ENCODE measurements around the gene EXOC1L.

EXOC1L gene, protein sequence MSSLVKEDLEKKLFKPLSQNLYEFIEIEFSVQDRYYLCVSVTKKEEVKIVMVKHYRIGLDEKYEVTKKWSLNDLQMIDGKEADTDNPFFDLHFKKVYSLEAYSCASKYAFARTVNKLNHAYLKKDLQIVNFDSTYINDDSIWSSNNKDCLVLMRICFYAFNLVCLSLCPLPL

DNA sequence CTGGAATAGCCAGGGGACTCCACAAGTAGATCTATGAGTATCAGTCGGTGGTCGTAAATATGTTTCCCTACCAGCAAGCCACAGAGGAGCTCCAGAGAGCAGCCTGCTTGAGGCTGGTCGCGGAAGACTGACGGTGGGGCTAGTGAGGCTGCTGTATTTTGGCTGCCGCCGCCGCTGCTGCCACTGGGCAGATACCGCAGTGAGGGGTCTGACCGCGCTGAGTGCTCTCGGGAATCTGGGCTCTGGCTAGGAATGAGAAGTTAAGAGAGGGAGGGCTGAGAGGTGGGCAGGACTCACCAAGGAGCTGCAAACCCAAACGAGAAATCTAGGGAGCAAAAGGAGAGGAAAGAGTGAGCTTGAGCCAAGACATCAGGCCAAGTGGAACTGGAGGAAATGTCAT is at the start of gene EXOC1L:
Gene EXOC1L (plus strand): TSS at position 157 of the 400 bp plus-strand sequence. CDS start 237 bp downstream, at position 394.
- no peak for DNase-seq (ENCODE audit: low spot score)

DNA sequence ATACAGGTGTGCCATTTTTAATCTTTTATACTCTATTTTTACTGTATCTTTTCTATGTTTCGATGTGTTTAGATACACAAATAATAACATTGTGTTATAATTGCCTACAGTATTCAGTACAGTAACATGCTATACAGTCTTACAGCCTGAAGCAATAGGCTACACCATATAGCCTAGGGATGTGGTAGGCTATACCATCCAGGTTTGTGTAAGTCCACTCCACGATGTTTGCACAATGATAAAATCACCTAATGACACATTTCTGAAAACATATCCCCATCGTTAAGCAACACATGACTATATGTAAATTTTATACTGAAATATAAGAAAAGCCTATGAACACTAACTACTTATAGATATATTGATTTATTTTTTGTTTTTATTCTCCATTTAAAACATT is 48.9 kb upstream of the EXOC1L start:
- no peak for DNase-seq (ENCODE audit: low spot score)

DNA sequence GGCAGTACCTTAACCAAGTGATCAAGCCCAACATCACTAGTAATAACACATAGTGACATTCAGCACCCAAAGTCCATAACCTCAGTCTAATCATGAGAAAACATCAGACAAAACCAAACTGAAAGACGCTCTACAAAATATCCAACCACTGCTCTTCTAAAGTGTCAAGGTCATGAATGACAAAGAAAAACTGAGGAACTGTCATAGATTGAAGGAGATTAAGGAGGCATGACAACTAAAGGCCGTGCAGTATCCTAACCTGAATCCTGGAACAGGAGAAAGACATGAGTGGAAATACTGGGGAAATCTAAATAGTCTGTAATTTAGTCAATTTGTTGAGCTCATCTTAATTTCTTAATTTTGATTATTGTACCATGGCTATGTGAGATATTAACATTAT is 38.2 kb upstream of the EXOC1L start:
- DNase-seq (ENCODE audit: low spot score), result no peak

DNA sequence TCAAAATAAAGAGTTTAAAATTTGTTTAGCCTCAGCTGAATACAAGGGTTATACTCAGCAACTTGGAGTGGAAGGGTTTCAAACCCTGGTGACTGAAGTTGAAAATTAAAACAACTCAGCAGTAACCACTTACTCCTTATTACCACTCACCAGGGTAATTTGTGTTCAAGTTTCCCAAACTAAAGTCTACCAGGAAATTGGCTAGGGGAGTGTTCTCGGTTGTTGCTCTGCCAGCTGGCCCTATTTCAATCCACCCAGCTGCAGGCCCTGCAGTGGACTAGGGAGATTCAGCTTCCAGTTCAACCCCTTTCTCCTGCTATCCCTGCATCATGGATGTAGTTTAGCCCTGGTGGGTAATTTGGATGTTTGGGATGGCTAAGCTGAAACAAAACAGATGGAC is 37.8 kb upstream of the EXOC1L start:
- DNase-seq (ENCODE audit: low spot score), result no peak

DNA sequence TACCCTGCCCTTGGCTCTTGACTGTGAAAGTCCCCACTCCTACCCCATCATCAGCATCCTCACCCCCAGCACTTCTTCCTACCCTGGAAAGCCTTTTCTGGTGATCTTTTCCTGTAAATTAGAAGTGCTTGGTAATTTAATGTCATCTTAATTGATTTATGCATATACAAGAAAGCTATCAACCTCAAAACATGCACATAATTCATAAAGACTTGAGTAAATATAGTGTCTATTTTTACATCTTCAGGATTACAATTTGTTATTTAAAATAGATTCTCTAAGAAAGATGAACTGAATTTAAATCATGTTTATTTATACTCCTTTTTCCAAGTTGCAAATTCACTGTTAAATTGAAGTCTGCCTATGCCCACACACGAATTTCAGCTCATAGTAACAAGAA is 36.0 kb upstream of the EXOC1L start:
- DNase-seq (ENCODE audit: low spot score), result no peak

DNA sequence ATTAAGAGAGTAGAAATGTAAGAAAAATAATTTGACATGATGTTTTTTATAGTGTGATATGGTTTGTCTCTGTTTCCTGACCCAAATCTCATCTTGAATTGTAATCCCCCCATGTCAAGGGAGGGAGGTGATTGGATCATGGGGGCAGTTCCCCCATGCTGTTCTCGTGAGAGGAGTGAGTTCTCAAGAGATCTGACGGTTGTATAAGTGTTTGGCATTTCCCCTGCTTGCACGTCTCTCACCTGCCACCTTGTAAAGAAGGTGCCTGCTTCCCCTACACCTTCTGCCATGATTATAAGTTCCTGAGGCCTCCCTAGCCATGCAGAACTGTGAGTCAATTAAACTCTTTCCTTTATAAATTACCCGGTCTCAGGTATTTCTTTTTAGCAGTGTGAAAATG is 34.8 kb upstream of the EXOC1L start:
- DNase-seq (ENCODE audit: low spot score), result no peak

DNA sequence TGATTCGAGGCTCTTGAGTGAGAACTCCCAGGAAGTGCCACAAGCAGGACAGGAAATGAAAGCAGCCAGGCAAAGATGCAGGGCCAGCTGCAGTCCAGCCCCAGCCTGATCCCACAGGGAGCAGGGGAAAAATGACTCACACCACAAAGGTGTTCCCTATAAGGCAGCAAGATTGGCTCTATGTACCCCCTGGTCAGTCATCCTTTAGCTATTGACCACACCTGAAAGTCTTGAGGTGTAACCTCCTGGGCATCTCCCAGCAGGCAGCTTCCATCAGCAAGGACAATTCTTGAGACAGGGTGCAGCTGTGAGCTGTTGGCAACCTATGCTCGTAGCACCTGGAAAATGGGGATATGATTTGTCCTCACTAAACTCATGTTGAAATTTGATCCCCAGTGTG is 27.9 kb upstream of the EXOC1L start:
- no peak for DNase-seq (ENCODE audit: low spot score)

DNA sequence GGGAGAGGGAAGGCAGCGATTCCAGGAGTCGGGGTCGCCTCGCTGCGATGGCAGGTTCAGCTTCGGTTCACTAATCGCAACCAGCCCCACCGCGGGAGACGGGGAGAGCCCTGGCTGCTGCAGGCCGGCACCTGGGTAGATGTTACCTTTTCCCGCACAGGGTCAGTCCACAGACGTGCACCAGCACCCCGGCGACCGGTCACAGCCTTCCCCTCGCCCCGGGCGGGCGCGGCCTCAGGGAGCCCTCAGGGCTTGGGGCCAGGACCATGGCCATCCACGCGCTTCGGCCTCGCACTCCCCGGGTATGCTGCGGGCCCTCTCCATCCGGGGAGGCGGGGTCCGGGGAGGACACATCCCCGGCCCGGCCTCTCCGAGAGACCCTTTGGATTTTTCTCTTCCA is 26.1 kb upstream of the EXOC1L start:
- no peak for DNase-seq (ENCODE audit: low spot score)

DNA sequence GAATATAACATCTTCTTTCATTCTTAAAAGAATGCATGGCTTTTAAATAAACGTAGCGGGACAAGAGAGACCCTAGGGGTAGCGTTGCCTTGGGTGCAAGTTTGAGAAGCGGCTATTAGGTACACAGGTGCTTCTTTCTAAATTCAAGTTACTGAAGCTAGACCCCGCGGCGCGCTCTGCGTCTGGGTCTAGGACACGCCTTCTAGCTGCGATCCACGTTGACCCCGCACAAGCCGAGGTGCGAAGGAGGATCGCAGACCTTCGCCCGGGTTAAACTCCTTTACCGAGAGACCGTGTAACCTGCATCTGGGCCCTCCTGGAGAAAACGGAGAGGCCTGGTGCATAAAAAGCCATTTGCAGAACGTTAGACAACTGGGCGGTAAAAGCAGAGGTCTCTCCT is 25.5 kb upstream of the EXOC1L start:
- DNase-seq (ENCODE audit: low spot score), result no peak

DNA sequence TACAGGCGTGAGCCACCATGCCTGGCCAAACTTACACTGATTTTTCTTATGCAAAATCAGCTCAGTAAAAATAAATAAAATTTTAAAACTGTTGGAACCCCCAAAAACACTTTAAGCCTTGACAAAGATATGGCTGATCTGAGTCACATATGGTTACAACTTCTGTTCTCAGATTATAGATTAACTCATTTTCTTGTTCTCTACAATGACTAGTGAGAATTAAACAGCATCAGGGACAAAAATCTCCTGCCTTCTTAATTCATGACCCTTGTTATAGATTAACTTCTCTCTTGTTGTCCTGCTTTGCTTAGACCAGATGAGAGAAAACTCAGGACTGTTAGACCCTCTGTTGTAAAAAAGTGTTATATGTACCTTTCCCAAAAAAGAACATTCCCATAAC is 24.2 kb upstream of the EXOC1L start:
- DNase-seq (ENCODE audit: low spot score), result no peak

DNA sequence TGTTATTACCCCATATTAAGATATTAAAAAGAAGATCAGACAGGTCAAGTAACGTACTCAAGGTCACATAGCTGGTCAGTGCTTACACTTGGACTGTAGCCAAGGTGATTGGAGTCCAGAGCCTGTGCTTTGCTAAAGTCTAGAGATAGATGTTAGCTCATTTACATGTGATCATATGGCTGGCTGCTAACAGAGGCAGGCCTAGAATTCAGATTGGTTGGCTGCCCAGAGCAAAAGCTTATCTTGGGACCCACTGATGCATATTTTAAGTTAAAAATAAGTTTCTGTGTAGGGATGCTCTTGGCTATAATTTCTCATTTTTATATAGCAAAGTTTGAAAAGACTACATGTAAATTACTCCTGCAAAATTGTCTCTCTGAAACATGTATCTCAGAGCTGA is 18.1 kb upstream of the EXOC1L start:
- DNase-seq (ENCODE audit: low spot score), result no peak

DNA sequence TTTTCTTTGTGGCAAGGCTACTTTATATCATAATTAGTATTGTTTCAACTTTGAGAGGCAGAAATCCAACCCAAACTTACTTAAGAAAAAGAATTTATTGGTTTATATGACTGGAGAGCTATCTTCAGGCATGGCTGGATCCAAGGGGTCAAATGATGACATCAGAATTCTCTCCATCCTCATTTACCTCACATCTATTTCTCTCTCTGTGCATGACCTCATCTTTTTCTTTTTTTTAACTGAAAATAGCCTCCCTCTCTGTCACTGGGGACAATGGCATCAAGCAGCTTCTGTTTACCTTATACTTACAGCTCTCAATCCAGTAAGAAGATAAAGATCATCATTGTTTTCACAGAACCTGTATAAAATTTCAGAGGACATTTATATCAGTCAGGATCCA is 12.0 kb upstream of the EXOC1L start:
- DNase-seq (ENCODE audit: low spot score), result no peak

DNA sequence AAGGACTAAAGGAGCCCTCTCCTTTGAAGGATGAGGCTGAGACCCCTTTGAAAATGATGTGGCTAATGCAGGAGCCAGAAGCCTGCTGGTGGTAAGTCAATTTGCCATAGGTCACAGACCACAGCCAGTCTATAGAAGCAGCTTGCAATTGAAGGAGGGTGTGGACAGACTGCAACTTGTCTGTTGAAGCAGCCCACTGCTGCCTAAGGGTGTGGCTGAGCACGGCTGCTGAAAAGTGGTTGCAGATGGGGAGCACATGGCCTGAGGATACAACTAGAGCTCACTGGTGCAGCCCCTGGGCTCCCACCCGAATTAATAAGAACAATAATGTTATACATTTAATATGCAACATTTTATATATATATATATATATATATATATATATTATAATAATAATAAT is 11.4 kb upstream of the EXOC1L start:
- peak; percentile 2 for DNase-seq (ENCODE audit: low spot score)

DNA sequence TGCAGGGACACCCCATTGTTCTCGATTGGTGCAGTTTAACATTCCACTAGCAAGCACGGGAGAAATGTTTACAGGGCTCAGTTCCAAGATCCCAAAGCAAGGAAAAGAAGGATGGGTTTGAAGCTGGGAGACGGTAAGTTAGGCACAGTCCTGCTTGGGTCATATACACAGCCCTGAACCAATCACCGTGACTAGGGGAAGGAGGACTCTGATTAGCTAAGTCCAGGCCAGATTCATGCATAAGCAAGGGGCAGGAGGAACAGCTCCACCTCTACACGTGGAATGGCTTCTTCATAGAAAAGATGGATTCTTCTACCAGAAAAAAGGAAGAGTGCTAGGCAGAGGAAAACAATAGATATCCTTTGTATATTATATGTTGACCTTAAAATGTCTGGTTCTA is 11.0 kb upstream of the EXOC1L start:
- DNase-seq (ENCODE audit: low spot score), result no peak

DNA sequence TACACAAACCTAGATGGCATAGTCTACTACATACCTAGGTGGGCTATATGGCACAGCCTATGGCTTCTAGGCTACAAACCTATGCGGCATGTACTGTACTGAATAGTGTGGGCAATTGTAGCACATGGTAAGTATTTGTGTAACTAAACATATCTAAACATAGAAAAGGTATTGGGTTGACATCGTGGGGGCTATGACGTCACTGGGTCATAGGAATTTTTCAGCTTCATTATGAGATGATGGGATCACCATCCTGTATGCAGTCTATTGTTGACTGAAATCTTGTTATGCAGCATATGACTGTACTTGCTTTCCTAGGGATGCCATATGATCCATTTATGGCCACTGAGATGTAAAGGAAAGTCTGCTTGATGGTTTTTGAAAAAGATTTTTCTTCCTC is 1.9 kb upstream of the EXOC1L start:
- DNase-seq (ENCODE audit: low spot score), result no peak

DNA sequence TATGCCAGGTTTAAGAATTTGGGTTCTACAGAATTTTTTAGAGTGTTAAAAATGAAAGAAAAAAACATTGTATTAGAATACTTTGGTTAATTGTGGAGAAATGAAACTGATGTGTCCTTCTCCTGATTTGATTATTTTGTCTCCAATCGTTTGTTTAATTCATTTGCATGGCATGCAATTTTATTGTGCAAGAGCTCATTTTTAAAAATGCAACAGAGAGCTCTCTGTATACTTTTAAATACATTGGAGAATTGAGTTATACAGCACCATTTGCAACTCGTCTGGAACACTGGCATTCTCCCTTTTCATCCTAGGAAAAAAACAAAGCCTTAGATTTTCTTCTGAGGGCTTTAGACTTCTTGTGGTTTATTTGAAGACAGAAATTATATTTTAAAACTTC is 689 bp downstream of the EXOC1L start:
- DNase-seq (ENCODE audit: low spot score), result no peak

DNA sequence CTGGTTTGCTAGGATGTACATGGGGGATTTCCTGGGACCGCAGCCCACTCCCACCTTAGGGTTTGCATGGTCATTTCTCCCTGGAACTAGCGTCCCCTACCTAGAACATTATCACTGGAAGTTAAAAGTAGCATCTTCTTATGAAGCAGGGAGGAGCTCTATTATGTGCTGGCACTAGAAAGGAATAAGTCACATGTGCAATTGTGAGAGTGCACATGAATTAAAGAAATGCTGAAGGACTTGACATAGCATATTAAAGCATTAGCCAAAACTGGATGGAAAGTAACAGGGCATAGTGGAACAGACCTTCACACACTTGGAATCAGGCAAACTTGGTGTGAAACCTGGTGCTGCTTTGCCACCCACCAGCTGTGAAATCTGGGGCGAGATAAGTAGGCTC is 2.7 kb downstream of the EXOC1L start:
- no peak for DNase-seq (ENCODE audit: low spot score)

DNA sequence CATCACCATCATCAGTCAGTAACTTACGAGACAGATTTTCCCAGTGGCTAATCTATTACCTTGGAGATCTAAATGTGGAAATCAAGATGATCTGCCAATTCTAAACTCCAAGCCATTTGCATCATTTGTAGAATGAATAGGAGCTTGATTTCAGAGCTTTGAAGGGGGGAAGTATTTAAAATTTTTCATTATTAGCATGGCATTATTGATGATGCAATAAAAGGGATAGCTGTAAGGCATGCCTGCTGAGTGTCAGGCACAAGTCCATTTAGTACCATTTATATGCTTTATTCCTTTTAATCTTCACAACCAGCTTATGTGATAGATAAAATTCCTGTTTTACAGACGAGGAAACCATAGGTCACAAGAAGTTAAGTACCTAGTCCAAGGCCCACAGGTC is 5.3 kb downstream of the EXOC1L start:
- no peak for DNase-seq (ENCODE audit: low spot score)

DNA sequence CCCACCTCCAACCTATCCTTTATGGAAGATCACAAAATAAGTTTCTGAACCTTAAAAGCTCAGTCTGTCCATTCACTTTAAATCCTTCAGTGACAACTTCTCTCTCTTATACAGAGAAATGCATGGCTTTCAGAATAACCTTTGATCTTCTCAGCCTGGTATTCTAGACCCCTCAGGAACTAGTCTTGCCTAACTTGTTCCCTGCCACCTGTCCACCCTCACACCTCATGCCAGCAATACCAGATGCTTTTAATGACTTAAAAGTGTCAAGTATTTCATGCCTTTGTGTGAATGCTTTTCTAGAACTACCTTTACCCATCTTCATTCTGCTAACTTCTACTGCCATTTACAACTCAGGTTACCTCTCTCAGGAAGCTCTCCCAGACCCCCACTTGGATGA is 7.4 kb downstream of the EXOC1L start:
- DNase-seq (ENCODE audit: low spot score), result no peak

DNA sequence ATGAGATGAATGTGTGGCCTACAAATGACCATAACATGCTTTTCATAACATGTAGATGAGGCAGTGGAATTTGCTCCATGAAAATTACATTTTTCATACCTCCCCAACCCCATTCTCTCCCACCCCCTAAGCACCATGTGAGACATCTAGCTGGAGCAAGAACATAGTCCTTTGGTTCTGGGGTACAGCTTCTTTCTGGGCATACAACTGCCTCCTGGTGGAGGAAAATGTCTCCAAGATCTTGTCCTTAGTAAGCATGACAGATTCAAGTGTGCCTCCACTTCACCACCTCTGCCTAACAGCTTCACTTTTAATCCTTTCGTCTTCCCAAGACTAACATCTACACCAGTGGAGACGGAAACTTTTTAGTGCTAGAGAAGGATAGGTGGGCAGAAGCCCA is 8.0 kb downstream of the EXOC1L start:
- no peak for DNase-seq (ENCODE audit: low spot score)

DNA sequence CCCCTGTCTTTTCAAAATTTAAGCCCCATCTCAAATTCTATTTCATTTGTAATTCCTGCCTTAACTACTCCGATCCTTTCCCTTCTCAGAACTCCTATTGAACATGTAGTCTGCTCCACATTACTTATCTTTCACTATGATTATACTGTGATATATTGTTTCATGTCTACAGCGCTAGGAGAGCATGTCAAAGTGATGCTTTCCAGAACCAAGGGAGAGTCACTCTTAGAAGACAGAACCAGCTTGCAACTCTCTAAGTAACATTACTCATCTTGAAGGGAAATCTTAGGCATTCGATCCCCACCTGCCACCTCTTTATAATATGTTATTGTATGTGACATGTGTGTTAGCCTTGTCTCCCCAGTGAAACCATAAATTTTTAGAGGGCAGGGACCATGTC is 10.5 kb downstream of the EXOC1L start:
- DNase-seq (ENCODE audit: low spot score), result no peak

DNA sequence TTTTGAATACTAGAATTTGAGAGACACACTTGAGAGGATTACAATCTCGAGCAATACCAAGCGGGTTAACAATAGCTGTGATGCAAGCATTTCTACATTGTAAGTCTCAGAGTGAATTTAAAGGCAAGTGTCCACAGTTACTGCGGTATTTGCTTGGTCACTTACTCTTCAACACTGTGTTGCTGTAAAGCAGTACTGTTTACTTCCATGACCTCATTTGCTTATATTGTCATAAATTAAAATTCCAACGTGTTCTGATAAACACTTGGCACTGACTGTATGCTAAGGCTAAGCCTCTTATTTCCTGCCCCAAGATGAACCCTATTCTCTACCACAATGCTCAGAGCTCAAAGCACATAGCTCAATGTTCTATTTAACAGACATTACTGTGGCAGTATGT is 11.1 kb downstream of the EXOC1L start:
- DNase-seq (ENCODE audit: low spot score), result no peak

DNA sequence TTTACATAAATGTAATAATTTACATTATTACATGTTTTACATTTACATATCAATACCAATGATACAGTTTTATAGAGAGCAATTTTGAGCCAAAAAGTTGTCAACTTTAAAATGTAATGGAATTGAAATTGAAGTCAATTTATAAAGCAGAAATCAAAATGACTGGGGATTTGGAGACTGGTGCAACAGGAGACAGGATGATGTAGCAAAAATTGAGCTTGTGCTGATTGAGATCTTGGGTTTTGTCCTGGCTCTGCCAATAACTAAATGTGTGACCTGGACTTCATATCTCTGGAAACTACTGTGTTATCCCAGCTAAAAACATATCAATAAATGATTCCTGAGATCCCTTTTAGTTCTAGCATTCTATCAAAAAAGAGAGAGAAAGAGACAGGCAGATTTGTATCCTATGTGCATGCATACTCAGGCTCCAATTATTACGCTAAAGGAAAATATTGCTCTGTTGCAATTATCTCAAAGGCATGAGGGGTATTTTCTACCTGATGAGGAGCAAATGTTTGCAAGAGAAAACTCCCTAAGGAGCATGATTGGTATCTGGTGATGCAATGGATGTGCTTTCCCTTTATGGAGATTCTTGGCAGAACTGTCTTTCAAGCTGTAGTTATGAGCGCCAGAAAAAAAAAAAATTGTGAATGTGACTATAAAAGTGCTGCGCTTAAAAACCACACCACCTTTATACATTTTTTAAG is 14.7 kb downstream of the EXOC1L start:
- DNase-seq (ENCODE audit: low spot score), result no peak

DNA sequence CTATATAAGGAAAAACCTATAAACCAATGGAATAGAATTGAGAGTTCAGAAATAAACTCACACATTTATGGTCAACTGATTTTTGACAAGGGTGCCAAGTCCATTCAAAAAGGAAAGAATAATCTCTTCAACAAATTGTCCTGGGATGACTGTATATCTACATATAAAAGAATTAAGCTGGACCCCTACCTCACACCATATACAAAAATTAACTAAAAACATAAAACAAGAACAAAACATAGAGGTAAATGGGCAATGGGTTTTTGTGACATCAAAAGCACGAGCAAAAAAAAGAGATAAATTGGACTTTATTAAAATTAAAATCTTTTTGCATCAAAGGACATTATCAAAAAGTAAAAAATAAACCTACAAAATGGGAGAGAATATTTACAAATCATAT is 18.3 kb downstream of the EXOC1L start:
- no peak for DNase-seq (ENCODE audit: low spot score)
